ENCODE results near the gene F13A1.

DNA sequence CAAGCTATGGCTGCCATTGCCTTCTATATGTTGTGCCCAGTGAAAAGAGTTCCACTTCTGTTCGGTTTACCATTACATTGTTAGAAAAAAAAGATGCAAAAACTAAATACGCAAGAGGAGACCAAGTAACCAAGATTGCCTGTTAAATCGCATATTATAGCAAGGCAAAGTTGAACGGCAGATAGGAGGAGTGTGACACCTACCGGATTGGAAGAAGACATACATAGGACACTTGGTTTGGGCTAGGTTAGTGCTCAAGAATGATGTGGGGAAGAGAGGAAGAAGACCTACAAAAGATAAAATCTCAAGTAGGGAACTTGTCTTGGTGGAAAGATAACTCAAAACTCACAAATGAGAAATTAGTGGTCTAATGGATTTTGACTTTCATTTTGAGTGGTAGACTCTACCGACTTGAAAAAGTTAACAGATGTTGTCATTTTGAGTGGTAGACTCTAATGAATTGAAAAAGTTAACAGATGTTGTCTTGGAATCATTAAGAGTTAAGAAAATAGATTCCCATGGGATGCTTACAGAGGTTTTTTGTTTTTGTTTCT is 95.5 kb downstream of the F13A1 start:
- no peak for TF ChIP-seq POLR2A (IDR thresholded peaks at IDR 0.05)
- no peak for TF ChIP-seq CTCF (IDR thresholded peaks at IDR 0.05)

Data from uterus (tissue), 2 donors.